Measurements from ENCODE around the gene LRP5.

DNA sequence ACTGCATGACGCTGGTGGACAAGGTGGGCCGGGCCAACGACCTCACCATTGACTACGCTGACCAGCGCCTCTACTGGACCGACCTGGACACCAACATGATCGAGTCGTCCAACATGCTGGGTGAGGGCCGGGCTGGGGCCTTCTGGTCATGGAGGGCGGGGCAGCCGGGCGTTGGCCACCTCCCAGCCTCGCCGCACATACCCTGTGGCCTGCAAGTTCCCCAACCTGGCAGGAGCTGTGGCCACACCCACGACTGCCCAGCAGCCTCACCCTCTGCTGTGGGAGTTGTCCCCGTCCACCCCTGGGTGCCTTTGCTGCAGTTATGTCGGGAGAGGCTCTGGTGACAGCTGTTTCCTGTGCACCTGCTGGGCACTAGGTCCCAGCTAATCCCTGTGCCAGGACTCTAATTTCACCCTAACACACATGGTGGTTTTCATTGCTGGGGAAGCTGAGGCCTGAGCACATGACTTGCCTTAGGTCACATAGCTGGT is 99.2 kb downstream of the LRP5 start:
- TF ChIP-seq CTCF (conservative IDR thresholded peaks at IDR 0.05; ENCODE audit: low read length) (no peak), EZH2phosphoT487 (IDR thresholded peaks at IDR 0.05; ENCODE audit: borderline replicate concordance) (no peak)

Measured in Loucy (cell line).